Activated naive CD8-positive, alpha-beta T cell treated with anti-CD3 and anti-CD28 coated beads, Interleukin-2, amount 50 U/mL, for 24 hours (primary cell): ENCODE measurements around the gene OSBPL9.

ENCODE experiments used
- ATAC-seq: fragments of 150-1000 bp; cut with Tn5 transposase; one replicate; pipeline ENCODE4 v1.10.0; 2021
- DNase-seq: peaks from one replicate; pipeline ENCODE4 v3.0.0; 2021
- H3K27ac Mint-ChIP-seq: one replicate; pipeline ENCODE4 v1.8.0; 2021; ENCODE audit warnings: mild to moderate bottlenecking, mixed read lengths
- H3K27me3 Mint-ChIP-seq: one replicate; pipeline ENCODE4 v1.8.0; 2021; ENCODE audit warnings: mixed read lengths
- H3K36me3 Mint-ChIP-seq: one replicate; pipeline ENCODE4 v1.8.0; 2021; ENCODE audit warnings: low read depth, mixed read lengths
- H3K4me1 Mint-ChIP-seq: one replicate; pipeline ENCODE4 v1.8.0; 2021; ENCODE audit warnings: mixed read lengths
- H3K4me3 Mint-ChIP-seq: one replicate; pipeline ENCODE4 v1.8.0; 2021; ENCODE audit warnings: mild to moderate bottlenecking, moderate library complexity, mixed read lengths
- H3K9me3 Mint-ChIP-seq: one replicate; pipeline ENCODE4 v1.8.0; 2021; ENCODE audit warnings: mixed read lengths

The OSBPL9 gene

GRCh38 chr1:51712590-51712989, 95.7 kb downstream of the OSBPL9 start:
- no peak for DNase-seq
- no peaks in the 10 kb centered on the region for H3K9me3 Mint-ChIP-seq
- ATAC-seq = no peak
- H3K4me3 Mint-ChIP-seq = no peak overlapping the region
- H3K27me3 Mint-ChIP-seq = no peaks in the 10 kb centered on the region
- no peak overlapping the region for H3K27ac Mint-ChIP-seq
- H3K4me1 Mint-ChIP-seq = peaks cover 8% of the 10 kb centered on the region
- H3K36me3 Mint-ChIP-seq = peaks cover 8% of the 10 kb centered on the region

GRCh38 chr1:51714374-51715019, 97.6 kb downstream of the OSBPL9 start:
- Mint-ChIP-seq H3K9me3 (no peaks in the 10 kb centered on the region), H3K4me1 (peaks cover 11% of the 10 kb centered on the region), H3K27me3 (no peaks in the 10 kb centered on the region), H3K4me3 (no peak overlapping the region), H3K36me3 (peaks cover 9% of the 10 kb centered on the region), H3K27ac (no peak overlapping the region)
- ATAC-seq (peak; percentile 59), DNase-seq (no peak)

- no peaks in the 10 kb centered on the region for H3K9me3 Mint-ChIP-seq
- peaks cover 11% of the 10 kb centered on the region for H3K4me1 Mint-ChIP-seq
- ATAC-seq = no peak
Measured at GRCh38 chr1:51715369-51715768, 98.5 kb downstream of the OSBPL9 start.

GRCh38 chr1:51716746-51717145, 99.9 kb downstream of the OSBPL9 start:
- H3K4me3 Mint-ChIP-seq = no peak overlapping the region
- peaks cover 11% of the 10 kb centered on the region for H3K4me1 Mint-ChIP-seq
- H3K27me3 Mint-ChIP-seq = no peaks in the 10 kb centered on the region
- H3K9me3 Mint-ChIP-seq = no peaks in the 10 kb centered on the region
- no peak overlapping the region for H3K27ac Mint-ChIP-seq
- peaks cover 8% of the 10 kb centered on the region for H3K36me3 Mint-ChIP-seq
- no peak for ATAC-seq
- no peak for DNase-seq

More at GRCh38 chr1:51715369-51715768, 98.5 kb downstream of the OSBPL9 start:
- no peak overlapping the region for H3K27ac Mint-ChIP-seq
- no peaks in the 10 kb centered on the region for H3K27me3 Mint-ChIP-seq
- peaks cover 9% of the 10 kb centered on the region for H3K36me3 Mint-ChIP-seq
- no peak for DNase-seq
- no peak overlapping the region for H3K4me3 Mint-ChIP-seq

GRCh38 chr1:51717842-51718241, 101.0 kb downstream of the OSBPL9 start:
- Mint-ChIP-seq H3K27me3 (no peaks in the 10 kb centered on the region), H3K27ac (no peak overlapping the region), H3K4me1 (peaks cover 11% of the 10 kb centered on the region), H3K9me3 (no peaks in the 10 kb centered on the region), H3K36me3 (peaks cover 8% of the 10 kb centered on the region), H3K4me3 (no peak overlapping the region)
- DNase-seq (no peak), ATAC-seq (no peak)

GRCh38 chr1:51719146-51719545, 102.3 kb downstream of the OSBPL9 start:
- peaks cover 8% of the 10 kb centered on the region for H3K36me3 Mint-ChIP-seq
- peaks cover 8% of the 10 kb centered on the region for H3K4me1 Mint-ChIP-seq
- no peaks in the 10 kb centered on the region for H3K27me3 Mint-ChIP-seq
- no peak for DNase-seq
- no peaks in the 10 kb centered on the region for H3K9me3 Mint-ChIP-seq
- no peak overlapping the region for H3K4me3 Mint-ChIP-seq
- no peak overlapping the region for H3K27ac Mint-ChIP-seq
- no peak for ATAC-seq

- Mint-ChIP-seq H3K9me3 (no peaks in the 10 kb centered on the region), H3K4me3 (no peak overlapping the region), H3K27me3 (no peaks in the 10 kb centered on the region), H3K4me1 (peaks cover 18% of the 10 kb centered on the region), H3K36me3 (no peaks in the 10 kb centered on the region), H3K27ac (no peak overlapping the region)
- ATAC-seq (no peak), DNase-seq (no peak)
Measured at GRCh38 chr1:51724797-51725196, 107.9 kb downstream of the OSBPL9 start.

GRCh38 chr1:51726051-51726450, 109.2 kb downstream of the OSBPL9 start:
- H3K4me3 Mint-ChIP-seq = no peak overlapping the region
- ATAC-seq (no peak), DNase-seq (no peak)
- H3K9me3 Mint-ChIP-seq = no peaks in the 10 kb centered on the region
- no peaks in the 10 kb centered on the region for H3K36me3 Mint-ChIP-seq
- H3K27ac Mint-ChIP-seq = no peak overlapping the region
- no peaks in the 10 kb centered on the region for H3K27me3 Mint-ChIP-seq
- peaks cover 29% of the 10 kb centered on the region for H3K4me1 Mint-ChIP-seq

- no peaks in the 10 kb centered on the region for H3K27me3 Mint-ChIP-seq
- DNase-seq (no peak), ATAC-seq (no peak)
- no peak overlapping the region for H3K4me3 Mint-ChIP-seq
- no peaks in the 10 kb centered on the region for H3K9me3 Mint-ChIP-seq
- peaks cover 30% of the 10 kb centered on the region for H3K4me1 Mint-ChIP-seq
- no peaks in the 10 kb centered on the region for H3K36me3 Mint-ChIP-seq
- H3K27ac Mint-ChIP-seq = no peak overlapping the region
Measured at GRCh38 chr1:51726544-51727225, 109.8 kb downstream of the OSBPL9 start.

- Mint-ChIP-seq H3K27me3 (no peaks in the 10 kb centered on the region), H3K4me3 (no peak overlapping the region), H3K9me3 (no peaks in the 10 kb centered on the region), H3K36me3 (no peaks in the 10 kb centered on the region), H3K27ac (no peak overlapping the region), H3K4me1 (peaks cover 34% of the 10 kb centered on the region)
- DNase-seq (no peak), ATAC-seq (no peak)
Measured at GRCh38 chr1:51727366-51727765, 110.5 kb downstream of the OSBPL9 start.

GRCh38 chr1:51728611-51729155, 111.8 kb downstream of the OSBPL9 start:
- Mint-ChIP-seq H3K9me3 (no peaks in the 10 kb centered on the region), H3K4me1 (peaks cover 40% of the 10 kb centered on the region), H3K4me3 (peak overlapping the region; percentile 84), H3K27me3 (no peaks in the 10 kb centered on the region), H3K36me3 (no peaks in the 10 kb centered on the region), H3K27ac (peak overlapping the region; percentile 73)
- ATAC-seq (no peak), DNase-seq (no peak)

- ATAC-seq (peak; percentile 97), DNase-seq (peak; percentile 94)
- Mint-ChIP-seq H3K9me3 (no peaks in the 10 kb centered on the region), H3K4me3 (peak overlapping the region; percentile 84), H3K27me3 (no peaks in the 10 kb centered on the region), H3K27ac (peak overlapping the region; percentile 73), H3K4me1 (peaks cover 44% of the 10 kb centered on the region), H3K36me3 (no peaks in the 10 kb centered on the region)
Measured at GRCh38 chr1:51729156-51729823, 112.4 kb downstream of the OSBPL9 start.

- H3K36me3 Mint-ChIP-seq = no peaks in the 10 kb centered on the region
- peaks cover 49% of the 10 kb centered on the region for H3K4me1 Mint-ChIP-seq
- no peaks in the 10 kb centered on the region for H3K9me3 Mint-ChIP-seq
- DNase-seq (no peak), ATAC-seq (peak; percentile 18)
- no peaks in the 10 kb centered on the region for H3K27me3 Mint-ChIP-seq
- peak overlapping the region; percentile 73 for H3K27ac Mint-ChIP-seq
- H3K4me3 Mint-ChIP-seq = peak overlapping the region; percentile 84
Measured at GRCh38 chr1:51729824-51730301, 113.0 kb downstream of the OSBPL9 start.

GRCh38 chr1:51731998-51732397, 115.1 kb downstream of the OSBPL9 start:
- no peak for DNase-seq
- Mint-ChIP-seq H3K36me3 (no peaks in the 10 kb centered on the region), H3K27me3 (no peaks in the 10 kb centered on the region), H3K4me1 (peaks cover 59% of the 10 kb centered on the region), H3K27ac (no peak overlapping the region), H3K9me3 (no peaks in the 10 kb centered on the region), H3K4me3 (no peak overlapping the region)
- no peak for ATAC-seq
